ENCODE results near the gene ROR1.

DNA sequence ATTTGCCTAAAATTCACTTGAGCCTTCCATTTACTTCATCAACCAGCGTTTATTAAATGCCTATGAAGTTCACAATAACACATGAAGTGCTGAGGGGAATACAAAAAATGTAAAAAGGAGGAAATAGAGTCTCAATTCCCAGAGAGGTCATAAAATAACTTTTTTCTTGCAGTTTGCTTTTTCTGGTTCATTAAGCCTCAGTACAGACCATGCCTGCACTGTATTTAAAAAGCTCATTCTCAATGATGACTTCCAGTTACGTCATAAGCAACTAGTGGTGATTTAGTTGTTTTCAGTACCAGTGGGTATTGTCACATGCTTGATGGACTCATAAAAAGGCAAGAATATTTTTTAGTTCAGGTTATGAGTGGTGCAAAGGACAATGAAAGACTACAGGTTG, 269.5 kb downstream of the ROR1 start:
- TF ChIP-seq, protein P1, sequence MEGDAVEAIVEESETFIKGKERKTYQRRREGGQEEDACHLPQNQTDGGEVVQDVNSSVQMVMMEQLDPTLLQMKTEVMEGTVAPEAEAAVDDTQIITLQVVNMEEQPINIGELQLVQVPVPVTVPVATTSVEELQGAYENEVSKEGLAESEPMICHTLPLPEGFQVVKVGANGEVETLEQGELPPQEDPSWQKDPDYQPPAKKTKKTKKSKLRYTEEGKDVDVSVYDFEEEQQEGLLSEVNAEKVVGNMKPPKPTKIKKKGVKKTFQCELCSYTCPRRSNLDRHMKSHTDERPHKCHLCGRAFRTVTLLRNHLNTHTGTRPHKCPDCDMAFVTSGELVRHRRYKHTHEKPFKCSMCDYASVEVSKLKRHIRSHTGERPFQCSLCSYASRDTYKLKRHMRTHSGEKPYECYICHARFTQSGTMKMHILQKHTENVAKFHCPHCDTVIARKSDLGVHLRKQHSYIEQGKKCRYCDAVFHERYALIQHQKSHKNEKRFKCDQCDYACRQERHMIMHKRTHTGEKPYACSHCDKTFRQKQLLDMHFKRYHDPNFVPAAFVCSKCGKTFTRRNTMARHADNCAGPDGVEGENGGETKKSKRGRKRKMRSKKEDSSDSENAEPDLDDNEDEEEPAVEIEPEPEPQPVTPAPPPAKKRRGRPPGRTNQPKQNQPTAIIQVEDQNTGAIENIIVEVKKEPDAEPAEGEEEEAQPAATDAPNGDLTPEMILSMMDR (conservative IDR thresholded peaks at IDR 0.05; ENCODE audit: low read length) = no peak
- no peak for TF ChIP-seq EZH2phosphoT487 (IDR thresholded peaks at IDR 0.05; ENCODE audit: borderline replicate concordance, low read depth, low read length)

All from OCI-LY7 (cell line).